HCT116 (cell line): ENCODE measurements around the gene ATG2B. TPM values are rescaled to one million over a fixed set of nuclear protein-coding genes. Genes with fewer than 3 reads are reported as not detected.

Experiments
- ATAC-seq: fragments of 200-7000 bp; cut with Tn5 transposase; 2 replicates; pipeline ENCODE4 v1.9.1; 2020; ENCODE audit warnings: mild to moderate bottlenecking, moderate library complexity
- BruUV-seq: library from RNA; stranded (reverse); fragments of 400-500 nt; replicated peaks from 2 replicates; lab custom pipeline; 2021; lab: Mats Ljungman, UMichigan
- CTCF ChIA-PET: fragments of 300-600 bp; sonication (Branson Sonifier 250); formaldehyde crosslinking; loops from one replicate; lab custom pipeline; 2021; ENCODE audit warnings: antibody characterized with exemption; lab: Charles Lee
- POLR2A ChIA-PET: fragments of 300-600, 350-600 bp; sonication (Branson Sonifier 250); formaldehyde crosslinking; loops from one replicate; lab custom pipeline; 2021; ENCODE audit warnings: antibody characterized with exemption; lab: Charles Lee
- RAD21 ChIA-PET, 2 experiments: fragments of 300-600 bp; sonication (Branson Sonifier 250); formaldehyde crosslinking; loops; one replicate each; lab custom pipeline; 2023; ENCODE audit warnings: low total read pairs in 2 of 2; ENCODE audit not compliant: uncharacterized antibody in 2 of 2, unreplicated experiment in 2 of 2, low non-redundant PET in 1 of 2; lab: Charles Lee
- DNase-seq: peaks from one replicate; pipeline ENCODE4 v3.0.0-alpha.2; 2010; ENCODE audit warnings: low read depth, low spot score
- H2AFZ ChIP-seq: fragments of 200-600 bp; shearing (Covaris generic), sonication (generic); 2 replicates; pipeline ENCODE4 v1.6.1; 2017; ENCODE audit warnings: low read depth, mixed run types, mixed read lengths, antibody characterized with exemption, low read length; ENCODE audit not compliant: poor library complexity, severe bottlenecking
- H3K27ac ChIP-seq: 2 replicates; pipeline ENCODE4 v1.5.1; 2012; ENCODE audit warnings: low read depth, low read length
- H3K27me3 ChIP-seq: fragments of 200-600 bp; sonication (generic); 2 replicates; pipeline ENCODE4 v1.6.1; 2016; ENCODE audit warnings: mixed run types, low read length, mixed read lengths; ENCODE audit not compliant: insufficient read depth
- H3K36me3 ChIP-seq, 2 experiments: fragments of 200-500 bp in 1 of 2; fragments of 200-600 bp in 1 of 2; sonication (Bioruptor generic) in 1 of 2; sonication (generic) in 1 of 2; 2 replicates each; pipeline versions ENCODE4 v1.5.1 to v1.6.1; 2014 to 2016; ENCODE audit warnings: low read length in 2 of 2, inconsistent platforms in 1 of 2, mixed read lengths in 1 of 2, mixed run types in 1 of 2; ENCODE audit not compliant: insufficient read depth in 2 of 2, control insufficient read depth in 1 of 2
- H3K4me1 ChIP-seq, 2 experiments: fragments of 200-600 bp in 1 of 2; sonication (generic) in 1 of 2; 2 replicates each; pipeline versions ENCODE4 v1.5.1 to v1.6.1; 2012 to 2017; ENCODE audit warnings: low read length in 2 of 2, inconsistent platforms in 1 of 2, mild to moderate bottlenecking in 1 of 2, mixed read lengths in 1 of 2, mixed run types in 1 of 2, moderate library complexity in 1 of 2; ENCODE audit not compliant: insufficient read depth in 2 of 2, control insufficient read depth in 1 of 2
- H3K4me2 ChIP-seq: fragments of 200-600 bp; sonication (generic); 2 replicates; pipeline ENCODE4 v1.6.1; 2017; ENCODE audit warnings: mixed run types, low read length, mixed read lengths
- H3K4me3 ChIP-seq, 2 experiments: fragments of 200-600 bp in 1 of 2; sonication (generic) in 1 of 2; replicated peaks in 1 of 2; 2 replicates each; pipeline ENCODE4 v1.5.1; 2011 to 2016; ENCODE audit warnings: low read length in 2 of 2, control low read depth in 1 of 2, low read depth in 1 of 2, mild to moderate bottlenecking in 1 of 2, mixed read lengths in 1 of 2, mixed run types in 1 of 2
- H3K79me2 ChIP-seq: fragments of 200-600 bp; sonication (generic); 2 replicates; pipeline ENCODE4 v1.6.1; 2017; ENCODE audit warnings: mild to moderate bottlenecking, mixed run types, low read length, moderate library complexity, mixed read lengths; ENCODE audit not compliant: insufficient read depth
- H3K9ac ChIP-seq: fragments of 200-600 bp; sonication (generic); 2 replicates; pipeline ENCODE4 v1.6.1; 2016; ENCODE audit warnings: low read length, mixed read lengths
- H3K9me2 ChIP-seq: fragments of 200-600 bp; sonication (generic), shearing (Covaris generic); 2 replicates; pipeline ENCODE4 v1.6.1; 2017; ENCODE audit warnings: mixed run types, mild to moderate bottlenecking, moderate library complexity; ENCODE audit not compliant: insufficient read depth
- H3K9me3 ChIP-seq, 2 experiments: fragments of 200-500 bp in 1 of 2; fragments of 200-600 bp in 1 of 2; sonication (Bioruptor generic) in 1 of 2; sonication (generic) in 1 of 2; 2 replicates each; pipeline ENCODE4 v1.6.1; 2014 to 2017; ENCODE audit warnings: low read length in 2 of 2, mixed read lengths in 2 of 2, inconsistent platforms in 1 of 2, low read depth in 1 of 2, mild to moderate bottlenecking in 1 of 2, mixed run types in 1 of 2, moderate library complexity in 1 of 2; ENCODE audit not compliant: control insufficient read depth in 1 of 2, insufficient read depth in 1 of 2
- H4K20me1 ChIP-seq: fragments of 200-600 bp; sonication (generic), shearing (Covaris generic); 2 replicates; pipeline ENCODE4 v1.6.1; 2017; ENCODE audit warnings: mixed run types, mild to moderate bottlenecking, moderate library complexity; ENCODE audit not compliant: insufficient read depth
- CBX3 ChIP-seq: IDR thresholded peaks from 2 replicates; pipeline ENCODE4 v1.6.1; 2012; ENCODE audit warnings: low read depth
- JUND ChIP-seq: IDR thresholded peaks from 2 replicates; pipeline ENCODE4 v1.6.1; 2012
- REST ChIP-seq: IDR thresholded peaks from 2 replicates; pipeline ENCODE4 v1.6.1; 2012; ENCODE audit warnings: low read depth
- SRF ChIP-seq: IDR thresholded peaks from 2 replicates; pipeline ENCODE4 v1.6.1; 2012; ENCODE audit warnings: low read depth
- TCF7L2 ChIP-seq: IDR thresholded peaks from 2 replicates; pipeline ENCODE4 v1.7.0; 2011; ENCODE audit warnings: borderline replicate concordance, inconsistent platforms; ENCODE audit not compliant: insufficient read depth, insufficient read length; ENCODE audit errors: extremely low read depth
- YY1 ChIP-seq: IDR thresholded peaks from 2 replicates; pipeline ENCODE4 v1.6.1; 2011; ENCODE audit warnings: low read length, low read depth, moderate library complexity, mild to moderate bottlenecking; ENCODE audit not compliant: insufficient replicate concordance; ENCODE audit errors: extremely low read depth
- ZFX ChIP-seq: fragments of 450-650 bp; IDR thresholded peaks from 2 replicates; pipeline ENCODE4 v1.6.1; 2017
- ZNF274 ChIP-seq: fragments of 200-500 bp; sonication (Bioruptor generic); IDR thresholded peaks from 2 replicates; pipeline ENCODE4 v1.6.1; 2014; ENCODE audit warnings: mild to moderate bottlenecking, low read depth, low read length, inconsistent platforms
- intact Hi-C: fragments of 100-400 bp; cut with micrococcal nuclease; formaldehyde crosslinking; loops from 2 replicates; pipeline ENCODE4 v1.10.0; 2022
- total RNA-seq: library from RNA; stranded (reverse); gene quantifications from one replicate; pipeline ENCODE4 v1.2.1, GENCODE V29; 2021; ENCODE audit not compliant: unreplicated experiment

Gene ATG2B
- total RNA-seq, 1 experiment from 2014 or later = 6.4 TPM

DNA sequence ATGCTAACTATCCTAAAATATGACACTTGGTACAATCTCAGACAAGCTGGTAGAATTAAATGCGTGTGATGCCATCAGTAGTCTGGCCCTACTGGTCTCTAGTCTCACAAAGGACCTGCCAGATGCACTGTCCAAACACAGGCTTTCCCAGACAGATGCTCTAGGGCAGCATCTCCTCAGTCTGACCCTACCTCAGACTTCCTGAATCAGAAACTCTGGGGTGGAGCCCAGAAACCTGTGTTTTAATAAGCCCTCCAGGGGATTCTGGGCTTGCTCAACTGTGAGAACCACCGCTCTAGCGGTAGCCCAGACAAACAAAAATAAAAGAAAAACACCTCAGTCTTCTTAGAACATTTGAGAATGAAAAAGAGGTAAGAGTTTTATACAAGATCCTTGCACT, 59.2 kb downstream of the ATG2B start:
- Histone ChIP-seq H2AFZ (no peak overlapping the region), H3K79me2 (no peaks in the 10 kb centered on the region), H3K9ac (no peak overlapping the region), H3K27me3 (no peaks in the 10 kb centered on the region), H3K9me3 (no peaks in the 10 kb centered on the region), H3K9me2 (no peaks in the 10 kb centered on the region), H4K20me1 (no peaks in the 10 kb centered on the region), H3K27ac (no peak overlapping the region), H3K4me1 (no peaks in the 10 kb centered on the region), H3K4me3 (no peak overlapping the region), H3K36me3 (no peaks in the 10 kb centered on the region), H3K4me2 (no peak overlapping the region)
- no peak for TF ChIP-seq ZFX
- no peak for TF ChIP-seq SRF
- no peak for TF ChIP-seq JUND
- no peak for TF ChIP-seq CBX3
- no peak for TF ChIP-seq ZNF274
- TF ChIP-seq TCF7L2 = no peak
- no peak for TF ChIP-seq YY1
- no peak for TF ChIP-seq REST
- POLR2A ChIA-PET = no interaction called here
- no peak for ATAC-seq
- no TSS peak for BruUV-seq
- RAD21 ChIA-PET = interaction anchor here in 1 of 2 experiments (0.5 kb wide), 1 partner anchor 46 kb away, joined by 4 read pairs; no protein-coding TSS in a partner anchor
- DNase-seq = no peak
- intact Hi-C loops = no loop called here
- CTCF ChIA-PET = interaction anchor here (1.1 to 1.4 kb wide), 2 partner anchors 12 to 17 kb away, joined by 4 to 5 read pairs; no protein-coding TSS in a partner anchor
